Karpas-422 (cell line): ENCODE results near the gene CMAS. TPM values are rescaled to one million over a fixed set of nuclear protein-coding genes. Genes with fewer than 3 reads are reported as not detected.

Source experiments
- DNase-seq: peaks from one replicate; pipeline ENCODE4 v3.0.0-alpha.2; 2015
- H2AFZ ChIP-seq: fragments of 200-600 bp; sonication (generic); 2 replicates; pipeline ENCODE4 v1.6.1; 2014; ENCODE audit warnings: antibody characterized with exemption, low read length, mixed read lengths
- H3K27ac ChIP-seq: fragments of 200-600 bp; sonication (generic); 2 replicates; pipeline ENCODE4 v1.5.1; 2014; ENCODE audit warnings: mild to moderate bottlenecking, low read length, moderate library complexity
- H3K27me3 ChIP-seq: fragments of 200-600 bp; sonication (generic); 2 replicates; pipeline ENCODE4 v1.6.1; 2014; ENCODE audit warnings: low read length, mixed read lengths
- H3K36me3 ChIP-seq: fragments of 200-600 bp; sonication (generic); 2 replicates; pipeline ENCODE4 v1.6.1; 2014; ENCODE audit warnings: low read length, mixed read lengths; ENCODE audit not compliant: insufficient read depth
- H3K4me1 ChIP-seq: fragments of 200-600 bp; sonication (generic); 2 replicates; pipeline ENCODE4 v1.6.1; 2014; ENCODE audit warnings: mild to moderate bottlenecking, low read length, mixed read lengths
- H3K4me2 ChIP-seq: fragments of 200-600 bp; sonication (generic); 2 replicates; pipeline ENCODE4 v1.6.1; 2014; ENCODE audit warnings: low read length, low read depth, mild to moderate bottlenecking; ENCODE audit not compliant: poor library complexity, severe bottlenecking
- H3K4me3 ChIP-seq: fragments of 200-600 bp; sonication (generic); 2 replicates; pipeline ENCODE4 v1.5.1; 2014; ENCODE audit warnings: mild to moderate bottlenecking, antibody characterized with exemption, low read length, mixed read lengths
- H3K79me2 ChIP-seq: fragments of 200-600 bp; sonication (generic); 2 replicates; pipeline ENCODE4 v1.6.1; 2014; ENCODE audit warnings: mild to moderate bottlenecking, low read length, mixed read lengths
- H3K9ac ChIP-seq: fragments of 200-600 bp; sonication (generic); 2 replicates; pipeline ENCODE4 v1.6.0; 2014; ENCODE audit warnings: low read length
- H3K9me2 ChIP-seq: fragments of 200-600 bp; sonication (generic), shearing (Covaris generic); replicated peaks from 2 replicates; pipeline ENCODE4 v1.6.0; 2014; ENCODE audit warnings: mild to moderate bottlenecking, low read length, moderate library complexity; ENCODE audit not compliant: insufficient read depth
- H3K9me3 ChIP-seq: fragments of 300-700, 200-600 bp; sonication (generic); 2 replicates; pipeline ENCODE4 v1.6.1; 2014; ENCODE audit warnings: low read length, mixed read lengths
- H4K20me1 ChIP-seq: fragments of 200-600 bp; sonication (generic); 2 replicates; pipeline ENCODE4 v1.6.1; 2014; ENCODE audit warnings: mild to moderate bottlenecking, antibody characterized with exemption, low read length, low read depth; ENCODE audit not compliant: insufficient read depth
- total RNA-seq: library from RNA; depleted of rRNA; stranded (reverse); fragments of >200 nt; shearing (Covaris generic); gene quantifications from 2 replicates; pipeline ENCODE4 v1.2.3, GENCODE V29; 2014; ENCODE audit warnings: low replicate concordance; rRNA removed

CMAS gene
- total RNA-seq, 1 experiment from 2014 or later, result 34.0 TPM

DNA sequence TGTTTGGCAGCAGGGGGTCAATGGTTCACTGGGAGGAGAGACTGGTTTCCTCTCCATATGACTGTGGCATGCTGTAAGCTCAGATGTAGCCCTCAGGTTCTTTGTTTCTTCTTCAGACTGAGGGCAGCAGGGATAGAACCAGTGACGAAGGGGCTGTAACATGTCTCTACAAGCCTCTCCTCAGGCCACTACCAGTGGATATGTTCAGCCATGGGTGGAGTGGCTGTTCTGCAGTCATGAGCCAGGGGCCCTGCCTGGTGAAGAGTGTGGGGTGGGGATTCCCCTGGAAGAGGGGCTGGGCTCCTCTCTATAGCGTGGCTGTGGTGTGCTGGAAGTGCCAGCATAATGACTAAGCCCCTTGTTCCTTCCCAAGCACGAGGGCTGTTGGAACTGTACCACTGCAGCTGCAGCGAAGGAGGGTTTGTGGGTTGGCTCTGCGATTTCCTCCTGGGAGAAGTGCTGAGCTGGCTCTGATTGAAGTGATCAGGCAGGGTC, 55.8 kb downstream of the CMAS start:
- H4K20me1 ChIP-seq, result no peaks in the 10 kb centered on the region
- H3K79me2 ChIP-seq, result no peaks in the 10 kb centered on the region
- H2AFZ ChIP-seq, result no peak overlapping the region
- no peaks in the 10 kb centered on the region for H3K9me3 ChIP-seq
- H3K9me2 ChIP-seq, result no peaks in the 10 kb centered on the region
- H3K4me1 ChIP-seq, result peaks cover 3% of the 10 kb centered on the region; the same call in 1 of the 2 replicates
- no peaks in the 10 kb centered on the region for H3K36me3 ChIP-seq
- H3K4me3 ChIP-seq, result no peak overlapping the region
- DNase-seq, result no peak
- no peak overlapping the region for H3K4me2 ChIP-seq
- no peaks in the 10 kb centered on the region for H3K27me3 ChIP-seq
- no peak overlapping the region for H3K9ac ChIP-seq
- no peak overlapping the region for H3K27ac ChIP-seq

DNA sequence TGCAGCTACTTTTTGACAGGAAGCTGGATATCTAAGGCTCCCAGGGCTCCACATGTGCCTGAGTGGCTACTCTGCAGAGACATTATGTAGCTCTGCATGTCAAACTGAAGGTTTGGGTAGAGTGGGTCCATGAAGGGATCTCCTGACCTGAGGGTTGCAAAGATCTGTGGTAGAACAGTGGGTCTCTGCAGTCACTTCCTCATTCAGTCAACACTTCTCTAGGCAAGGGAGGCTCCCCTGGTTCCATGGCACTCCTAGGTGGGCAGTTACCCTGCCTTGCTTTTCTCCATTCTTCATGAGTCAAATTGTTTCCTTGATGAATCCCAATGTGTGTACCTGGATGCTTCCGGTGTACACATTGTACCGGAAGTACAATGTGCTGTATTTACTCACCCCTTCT, 57.4 kb downstream of the CMAS start:
- Histone ChIP-seq H3K27me3 (no peaks in the 10 kb centered on the region), H3K36me3 (no peaks in the 10 kb centered on the region), H4K20me1 (no peaks in the 10 kb centered on the region), H3K79me2 (no peaks in the 10 kb centered on the region), H3K9ac (no peak overlapping the region), H3K4me3 (no peak overlapping the region), H3K9me2 (no peaks in the 10 kb centered on the region), H2AFZ (peak overlapping the region; percentile 32; the same call in 1 of the 2 replicates), H3K4me1 (peaks cover 3% of the 10 kb centered on the region; the same call in 1 of the 2 replicates), H3K4me2 (no peak overlapping the region), H3K27ac (no peak overlapping the region), H3K9me3 (no peaks in the 10 kb centered on the region)
- no peak for DNase-seq

DNA sequence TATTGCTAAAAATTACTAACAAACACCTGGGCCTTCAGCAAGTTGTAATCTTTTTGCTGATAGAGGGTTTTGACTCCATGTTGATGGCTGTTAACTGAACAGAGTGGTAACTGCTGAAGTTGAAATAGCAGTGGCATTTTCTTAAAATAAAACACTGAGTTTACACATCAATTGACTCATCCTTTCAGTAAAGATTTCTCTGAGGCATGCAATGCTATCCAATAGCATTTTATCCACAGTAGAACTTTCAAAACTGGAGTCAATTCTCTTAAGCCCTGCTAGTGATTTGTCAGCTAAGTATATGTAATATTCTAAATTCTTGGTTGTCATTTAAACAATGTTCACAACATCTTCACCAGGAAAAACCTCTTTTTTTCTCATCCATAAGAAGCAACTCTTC, 59.5 kb downstream of the CMAS start:
- Histone ChIP-seq H3K9me2 (no peaks in the 10 kb centered on the region), H3K79me2 (no peaks in the 10 kb centered on the region), H3K4me2 (no peak overlapping the region), H2AFZ (no peak overlapping the region), H3K4me1 (peaks cover 3% of the 10 kb centered on the region; the same call in 1 of the 2 replicates), H3K4me3 (no peak overlapping the region), H3K9ac (no peak overlapping the region), H3K9me3 (no peaks in the 10 kb centered on the region), H4K20me1 (no peaks in the 10 kb centered on the region), H3K27ac (no peak overlapping the region), H3K27me3 (no peaks in the 10 kb centered on the region), H3K36me3 (no peaks in the 10 kb centered on the region)
- no peak for DNase-seq

DNA sequence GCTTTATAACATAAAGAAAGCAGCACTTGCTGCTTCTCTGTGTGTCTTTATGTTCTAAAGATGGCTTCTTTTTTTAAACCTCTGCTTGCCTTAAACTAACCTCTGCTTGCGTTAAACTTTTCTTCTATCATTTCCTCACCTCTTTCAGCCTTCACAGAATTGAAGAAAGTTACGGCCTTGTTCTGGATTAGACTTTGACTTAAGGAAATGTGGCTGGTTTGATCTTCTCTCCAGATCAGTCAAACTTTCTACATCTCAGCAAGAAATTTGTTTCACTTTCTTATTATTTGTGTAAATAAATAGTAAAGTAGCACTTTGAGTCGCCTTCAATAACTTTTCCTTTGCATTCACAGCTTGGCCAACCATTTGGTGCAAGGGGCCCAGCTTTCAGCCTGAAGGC, 64.2 kb downstream of the CMAS start:
- Histone ChIP-seq H3K27me3 (no peaks in the 10 kb centered on the region), H3K9me2 (no peaks in the 10 kb centered on the region), H3K36me3 (no peaks in the 10 kb centered on the region), H3K4me3 (no peak overlapping the region), H2AFZ (no peak overlapping the region), H3K4me2 (no peak overlapping the region), H3K27ac (no peak overlapping the region), H3K9me3 (no peaks in the 10 kb centered on the region), H3K79me2 (no peaks in the 10 kb centered on the region), H3K9ac (no peak overlapping the region), H4K20me1 (no peaks in the 10 kb centered on the region), H3K4me1 (no peaks in the 10 kb centered on the region)
- DNase-seq, result no peak

Other genes with a start within 250 kb of the CMAS start
- gene ABCC9, start 104.8 kb upstream of the CMAS start, total RNA-seq, result not detected in 2 replicates